Left lung (tissue), 10 donors: ENCODE results near the gene CYBA. TPM values are rescaled to one million over a fixed set of nuclear protein-coding genes. Genes with fewer than 3 reads are reported as not detected.

Experiments
- ATAC-seq: fragments of 200-7000 bp; cut with Tn5 transposase; one replicate; pipeline ENCODE4 v1.9.1; 2020; ENCODE audit warnings: moderate library complexity
- DNase-seq, 4 donors: peaks; one replicate each; pipeline ENCODE4 v3.0.0-alpha.2; 2013 to 2020
- H3K27ac ChIP-seq, 2 donors: fragments of 200-600 bp; sonication (generic) in 1 of 2; one replicate each; pipeline versions ENCODE4 v1.5.0 to v1.8.0; 2020 to 2021
- H3K27me3 ChIP-seq, 2 donors: fragments of 200-600 bp; sonication (generic) in 1 of 2; one replicate each; pipeline versions ENCODE4 v1.5.0 to v1.8.0; 2020 to 2021
- H3K36me3 ChIP-seq, 2 donors: fragments of 200-600 bp; sonication (generic) in 1 of 2; one replicate each; pipeline versions ENCODE4 v1.5.0 to v1.8.0; 2020 to 2021
- H3K4me1 ChIP-seq, 2 donors: fragments of 200-600 bp; one replicate each; pipeline ENCODE4 v1.8.0; 2021
- H3K4me3 ChIP-seq, 2 donors: fragments of 200-600 bp; sonication (generic) in 1 of 2; one replicate each; pipeline versions ENCODE4 v1.5.0 to v1.8.0; 2020 to 2021; ENCODE audit warnings: mild to moderate bottlenecking in 1 of 2
- H3K9me3 ChIP-seq, 2 donors: fragments of 200-600 bp; sonication (generic) in 1 of 2; one replicate each; pipeline versions ENCODE4 v1.5.0 to v1.8.0; 2020 to 2021
- intact Hi-C, 2 donors: fragments of 100-400 bp; cut with DNase I; formaldehyde crosslinking; loops; one replicate each; pipeline versions ENCODE4 v1.11.2 to v1.14.2; 2022
- polyA plus RNA-seq, 6 donors: library from polyadenylated mRNA; unstranded; fragments of 120-200 nt; gene quantifications; one replicate each; pipeline ENCODE4 v1.2.1, GENCODE V29; 2013; ENCODE audit not compliant: insufficient read length in 6 of 6
- total RNA-seq, 2 donors: library from RNA; stranded (reverse); fragmentation: NEBNext Ultra II Directional; extraction: Animal tissue kit (Norgen Biotek cat#: 25700); gene quantifications; one replicate each; pipeline ENCODE4 v1.2.1, GENCODE V29; 2021
- TF ChIP-seq, protein P1 (sequence below), 2 donors: fragments of 200-600 bp; sonication (generic) in 1 of 2; IDR thresholded peaks; one replicate each; pipeline versions ENCODE4 v1.5.0 to v1.8.0; 2021; ENCODE audit warnings: antibody characterized with exemption in 2 of 2
- donor health status: DM: no; HTN: yes; CAD: no.
- donor health status: DM: no; HTN: no; CAD: no.

Gene CYBA
- total and polyA plus RNA-seq, 8 donors = 48.8 to 396 (median 77.3) TPM

DNA sequence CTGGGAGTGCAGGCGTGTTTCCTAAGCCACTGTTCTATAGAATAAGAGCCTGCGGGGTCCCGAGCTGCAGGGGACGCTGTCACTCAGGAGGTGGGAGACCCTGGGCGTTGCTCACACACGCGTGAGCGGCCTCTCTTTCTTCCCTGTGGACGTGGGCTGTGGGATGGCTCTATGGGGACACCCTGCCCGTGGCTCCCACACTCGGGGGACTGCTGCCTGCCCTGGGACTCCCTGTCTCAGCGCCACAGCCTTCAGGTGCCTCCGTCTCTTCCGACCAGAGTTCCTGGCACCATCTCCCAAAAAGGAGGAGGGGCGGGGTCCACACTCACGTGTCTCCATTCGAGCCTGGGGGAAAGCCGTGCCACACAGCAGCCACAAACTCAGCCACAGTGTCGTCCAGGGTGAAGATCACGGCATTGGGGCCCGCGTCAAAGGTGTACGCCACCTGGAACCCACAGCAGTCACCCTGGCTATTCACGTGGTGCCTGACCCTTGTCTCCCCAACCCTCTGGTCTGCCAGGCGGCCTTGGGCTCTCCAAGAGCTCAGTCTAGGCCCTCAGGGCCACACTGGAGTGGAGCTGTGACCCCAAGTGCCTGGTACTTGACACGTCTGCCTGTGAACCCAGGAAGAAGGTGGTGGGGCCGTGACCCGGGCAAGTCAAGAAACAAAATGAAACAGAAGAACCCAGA lies 3.7 kb upstream of the CYBA start:
- intact Hi-C loops = no loop called here
- no peak overlapping the region for H3K4me3 ChIP-seq
- no peak for ATAC-seq
- DNase-seq = peak in 1 of 4 donors; percentile 65
- H3K36me3 ChIP-seq = peaks cover 0 to 78% of the 10 kb centered on the region in 2 donors
- peaks cover 5 to 28% of the 10 kb centered on the region in 2 donors for H3K4me1 ChIP-seq
- H3K27me3 ChIP-seq = no peaks in the 10 kb centered on the region
- H3K9me3 ChIP-seq = no peaks in the 10 kb centered on the region
- TF ChIP-seq, protein P1, sequence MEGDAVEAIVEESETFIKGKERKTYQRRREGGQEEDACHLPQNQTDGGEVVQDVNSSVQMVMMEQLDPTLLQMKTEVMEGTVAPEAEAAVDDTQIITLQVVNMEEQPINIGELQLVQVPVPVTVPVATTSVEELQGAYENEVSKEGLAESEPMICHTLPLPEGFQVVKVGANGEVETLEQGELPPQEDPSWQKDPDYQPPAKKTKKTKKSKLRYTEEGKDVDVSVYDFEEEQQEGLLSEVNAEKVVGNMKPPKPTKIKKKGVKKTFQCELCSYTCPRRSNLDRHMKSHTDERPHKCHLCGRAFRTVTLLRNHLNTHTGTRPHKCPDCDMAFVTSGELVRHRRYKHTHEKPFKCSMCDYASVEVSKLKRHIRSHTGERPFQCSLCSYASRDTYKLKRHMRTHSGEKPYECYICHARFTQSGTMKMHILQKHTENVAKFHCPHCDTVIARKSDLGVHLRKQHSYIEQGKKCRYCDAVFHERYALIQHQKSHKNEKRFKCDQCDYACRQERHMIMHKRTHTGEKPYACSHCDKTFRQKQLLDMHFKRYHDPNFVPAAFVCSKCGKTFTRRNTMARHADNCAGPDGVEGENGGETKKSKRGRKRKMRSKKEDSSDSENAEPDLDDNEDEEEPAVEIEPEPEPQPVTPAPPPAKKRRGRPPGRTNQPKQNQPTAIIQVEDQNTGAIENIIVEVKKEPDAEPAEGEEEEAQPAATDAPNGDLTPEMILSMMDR (IDR thresholded peaks at IDR 0.05) = no peak
- H3K27ac ChIP-seq = no peak overlapping the region

DNA sequence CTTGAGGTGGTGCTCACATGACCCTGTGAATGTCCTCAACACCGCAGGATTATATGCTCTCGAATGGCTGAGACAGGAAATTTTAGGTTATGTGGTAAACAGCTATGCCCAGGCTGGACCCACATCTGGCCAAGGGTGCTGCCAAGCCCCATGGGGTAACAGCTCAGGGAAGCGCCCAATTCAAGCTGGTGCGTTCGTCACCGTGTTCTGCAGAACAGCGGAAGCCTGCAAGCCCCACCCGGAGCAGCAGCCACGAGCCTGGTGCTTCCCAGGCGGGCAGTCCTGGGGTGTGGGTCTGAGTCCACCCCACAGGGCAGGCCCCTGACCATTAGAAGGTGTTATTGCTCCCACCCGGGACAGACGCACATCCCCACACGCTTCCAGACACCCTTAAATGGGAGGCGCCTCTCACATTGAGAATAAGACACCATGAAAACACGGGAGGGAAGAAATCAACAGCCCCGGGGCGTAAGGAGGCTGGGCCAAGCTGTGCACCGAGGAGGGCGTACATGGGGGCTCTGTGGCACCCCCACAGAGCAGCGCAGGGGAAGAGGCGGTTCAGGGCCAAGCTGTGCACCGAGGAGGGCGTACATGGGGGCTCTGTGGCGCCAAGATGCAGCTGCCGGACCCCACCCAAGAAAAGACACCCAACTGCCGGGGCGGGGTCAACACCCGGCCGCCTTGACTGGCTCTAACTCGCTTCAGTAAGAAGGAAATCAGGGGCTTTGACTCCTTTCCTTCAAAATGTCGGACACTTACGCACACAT lies 2.9 kb upstream of the CYBA start:
- intact Hi-C loops = no loop called here
- ATAC-seq = no peak

DNA sequence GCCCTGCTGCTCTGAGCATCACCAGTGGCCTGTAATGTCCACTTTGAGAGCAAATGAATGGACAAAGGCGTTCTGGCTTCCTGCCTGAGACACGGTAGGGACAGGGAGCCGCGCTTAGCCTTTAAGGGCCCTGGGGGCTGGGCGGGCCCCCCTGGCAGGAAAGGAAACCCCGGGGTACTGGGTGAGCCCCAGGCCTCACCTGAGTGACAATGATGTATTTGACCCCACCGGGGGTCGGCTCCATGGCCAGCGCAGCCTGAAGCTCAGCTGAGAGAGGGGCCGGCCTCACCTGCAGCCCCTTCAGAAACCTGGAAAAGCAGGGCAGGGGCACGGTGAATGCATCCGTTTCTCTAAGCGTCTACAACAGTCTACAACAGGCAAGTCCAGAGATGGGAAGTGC lies 2.2 kb upstream of the CYBA start:
- H3K27me3 ChIP-seq = no peaks in the 10 kb centered on the region
- H3K36me3 ChIP-seq = peaks cover 0 to 74% of the 10 kb centered on the region in 2 donors
- intact Hi-C loops = no loop called here
- H3K4me1 ChIP-seq = peaks cover 5 to 42% of the 10 kb centered on the region in 2 donors
- TF ChIP-seq, protein P1 (IDR thresholded peaks at IDR 0.05) = no peak
- no peak overlapping the region for H3K4me3 ChIP-seq
- ATAC-seq (no peak), DNase-seq (peak in 1 of 4 donors; percentile 71)
- no peak overlapping the region for H3K27ac ChIP-seq
- no peaks in the 10 kb centered on the region for H3K9me3 ChIP-seq

More for the DNA sequence above, 2.9 kb upstream of the CYBA start:
- Histone ChIP-seq H3K27me3 (no peaks in the 10 kb centered on the region), H3K27ac (no peak overlapping the region), H3K4me3 (no peak overlapping the region), H3K4me1 (peaks cover 5 to 35% of the 10 kb centered on the region in 2 donors), H3K9me3 (no peaks in the 10 kb centered on the region), H3K36me3 (peaks cover 0 to 79% of the 10 kb centered on the region in 2 donors)
- TF ChIP-seq, protein P1 (IDR thresholded peaks at IDR 0.05) = no peak
- peak in 1 of 4 donors; percentile 68 for DNase-seq

GRCh38 chr16:88652762-88653063 lies 1.9 kb upstream of the CYBA start:
- H3K27ac ChIP-seq = no peak overlapping the region
- H3K36me3 ChIP-seq = peaks cover 0 to 70% of the 10 kb centered on the region in 2 donors
- intact Hi-C loops = no loop called here
- TF ChIP-seq, protein P1 (IDR thresholded peaks at IDR 0.05) = no peak
- DNase-seq (peak in 1 of 4 donors; percentile 72), ATAC-seq (no peak)
- no peaks in the 10 kb centered on the region for H3K9me3 ChIP-seq
- H3K4me1 ChIP-seq = peaks cover 5 to 46% of the 10 kb centered on the region in 2 donors
- H3K27me3 ChIP-seq = no peaks in the 10 kb centered on the region
- no peak overlapping the region for H3K4me3 ChIP-seq
